GM18861 (cell line): ENCODE measurements around the gene FANCC.

Experiments
- ATAC-seq: cut with Tn5 transposase; IDR thresholded peaks from one replicate; pipeline ENCODE4 v1.9.1; 2021; ENCODE audit not compliant: unreplicated experiment

The FANCC gene

DNA sequence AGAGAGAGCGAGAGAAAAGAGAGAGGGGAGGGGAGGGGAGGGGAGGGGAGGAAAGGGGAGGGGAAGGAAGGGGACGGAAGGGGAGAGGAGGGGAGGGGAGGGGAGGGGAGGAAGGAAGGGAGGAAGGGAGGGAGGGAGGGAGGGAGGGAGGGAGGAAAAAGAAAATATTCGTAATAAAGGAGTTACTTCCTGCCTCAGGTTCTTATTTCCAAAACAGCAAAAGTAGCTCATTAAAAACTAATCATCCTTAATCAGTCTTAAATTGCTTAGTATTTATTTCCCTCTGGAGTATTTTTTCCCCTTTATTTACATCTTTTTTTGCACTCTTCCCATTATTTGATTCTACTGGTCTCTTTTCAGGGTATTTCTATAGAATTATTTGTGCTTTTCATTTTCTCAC lies 162.3 kb downstream of the FANCC start:
- ATAC-seq: no peak

- no peak for ATAC-seq
Measured at GRCh38 chr9:95150903-95151302, 166.6 kb downstream of the FANCC start.

DNA sequence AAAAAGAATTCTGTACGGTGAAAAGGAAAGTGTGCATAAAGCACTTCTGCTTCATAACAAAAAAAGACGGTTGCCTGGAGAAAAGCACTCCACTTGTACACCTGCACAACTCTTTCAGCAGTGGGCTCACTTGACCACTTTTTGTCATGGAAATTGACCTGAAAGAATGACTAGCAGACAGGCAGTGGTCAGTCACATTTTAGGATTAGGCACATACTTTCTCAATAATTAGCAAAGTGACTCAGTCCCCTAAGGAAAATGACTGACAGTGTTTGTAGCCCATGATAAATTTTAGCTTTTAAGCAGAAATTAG lies 169.3 kb downstream of the FANCC start:
- no peak for ATAC-seq

GRCh38 chr9:95147452-95148207 lies 169.9 kb downstream of the FANCC start:
- ATAC-seq: no peak

DNA sequence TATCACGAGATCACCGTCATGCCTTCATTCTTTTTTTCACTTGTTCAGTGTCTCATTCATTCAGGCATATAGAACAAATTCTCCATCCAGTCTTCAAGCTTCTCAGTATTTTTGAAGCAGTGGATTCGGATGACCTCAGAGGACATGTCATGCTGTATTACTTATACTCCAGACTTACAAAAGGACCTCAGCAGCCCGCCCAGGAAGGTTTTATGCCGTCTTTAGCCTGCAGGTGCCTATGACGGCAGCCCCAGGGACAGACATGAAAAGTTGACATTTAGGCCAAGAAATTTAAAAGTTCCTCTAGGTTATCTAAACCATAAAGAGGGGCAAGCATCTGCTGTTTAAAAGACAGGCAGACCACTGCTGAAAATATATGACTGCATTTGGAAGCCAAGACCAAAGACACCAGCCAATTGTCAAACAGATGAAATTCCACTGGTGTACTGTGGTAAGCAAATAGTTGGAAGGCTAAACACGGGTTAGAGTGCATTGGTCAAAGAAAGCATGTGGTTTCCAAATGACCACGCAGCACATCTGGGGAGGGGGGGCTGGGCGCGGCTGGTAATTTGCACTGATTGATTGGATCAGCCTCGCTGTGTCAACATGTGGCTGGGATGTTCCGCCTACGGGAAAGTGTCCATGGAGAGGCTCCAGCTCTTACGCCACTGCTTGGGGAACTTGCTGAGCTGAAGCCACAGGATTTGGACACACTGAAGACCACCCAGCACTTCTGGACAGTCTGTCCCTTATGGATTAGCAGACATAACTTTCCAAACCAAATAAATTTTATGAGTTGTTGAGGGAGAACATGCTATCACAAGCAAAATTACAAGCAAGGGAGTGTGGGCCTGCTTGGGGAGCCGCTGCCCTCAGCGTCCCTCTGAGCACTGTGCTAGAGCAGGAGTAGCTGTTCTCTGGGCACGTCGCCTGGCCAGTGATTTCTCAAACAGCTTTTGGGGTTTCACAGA lies 173.6 kb downstream of the FANCC start:
- no peak for ATAC-seq

GRCh38 chr9:95142728-95143127 lies 174.8 kb downstream of the FANCC start:
- ATAC-seq: no peak

- ATAC-seq: no peak
Measured at GRCh38 chr9:95142315-95142714, 175.2 kb downstream of the FANCC start.

DNA sequence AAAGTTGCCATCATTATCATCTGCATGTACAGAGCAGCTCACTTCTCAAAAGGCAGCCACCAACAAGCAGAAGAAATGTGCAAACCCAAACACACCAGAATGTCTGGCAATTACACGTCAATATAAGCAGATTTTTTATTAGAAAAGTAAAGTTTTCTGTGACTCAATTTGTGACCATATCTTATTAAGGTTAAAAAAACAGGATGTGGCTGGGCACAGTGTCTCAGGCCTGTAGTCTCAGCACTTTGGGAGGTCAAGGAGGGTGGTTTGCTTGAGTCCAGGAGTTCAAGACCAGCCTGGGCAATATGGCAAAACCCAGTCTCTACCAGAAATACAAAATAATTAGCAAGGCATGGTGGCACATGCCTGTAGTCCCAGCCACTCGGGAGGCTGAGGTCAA lies 176.7 kb downstream of the FANCC start:
- ATAC-seq: no peak

DNA sequence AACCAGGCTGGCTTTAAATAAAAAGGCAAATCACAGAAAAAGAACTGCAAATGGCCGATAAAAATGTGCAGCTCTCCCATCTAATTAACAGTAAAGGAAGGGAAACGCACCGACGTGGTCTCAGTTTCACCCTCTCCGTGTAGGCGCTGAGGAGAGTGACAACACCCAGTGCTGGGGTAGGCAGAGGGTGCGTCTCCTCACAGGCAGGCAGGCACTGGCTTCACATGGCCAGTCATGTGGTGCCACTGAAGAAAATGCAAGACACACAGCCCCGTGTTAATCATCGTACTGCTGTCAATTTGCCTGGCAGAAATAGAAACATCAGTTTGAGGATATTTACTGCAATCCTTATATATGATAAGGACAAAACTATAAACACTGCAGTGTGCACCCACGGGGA lies 178.4 kb downstream of the FANCC start:
- ATAC-seq: no peak

GRCh38 chr9:95138474-95138873 lies 179.0 kb downstream of the FANCC start:
- ATAC-seq: no peak

GRCh38 chr9:95137587-95138145 lies 179.8 kb downstream of the FANCC start:
- ATAC-seq: no peak

GRCh38 chr9:95135756-95136155 lies 181.8 kb downstream of the FANCC start:
- no peak for ATAC-seq

GRCh38 chr9:95134457-95134881 lies 183.0 kb downstream of the FANCC start:
- ATAC-seq: no peak

DNA sequence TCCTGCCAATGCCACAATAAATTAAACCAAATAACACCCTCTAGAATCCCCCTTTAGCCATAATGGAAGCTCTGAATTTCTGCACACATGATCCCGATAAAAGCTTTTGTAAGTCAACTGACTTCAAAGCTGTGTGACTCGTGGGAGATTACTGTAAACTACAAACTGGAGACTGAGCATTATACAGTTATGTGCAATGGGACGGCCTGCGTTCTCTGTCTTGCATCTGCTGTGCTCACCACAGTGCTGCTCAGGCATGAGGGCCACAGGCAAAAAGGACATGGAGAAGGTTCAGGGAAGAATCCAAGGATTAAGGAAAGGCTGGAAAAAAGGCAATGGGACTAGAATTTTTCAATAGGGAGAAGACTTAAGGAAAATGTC lies 184.2 kb downstream of the FANCC start:
- ATAC-seq: no peak

GRCh38 chr9:95132366-95133324 lies 184.9 kb downstream of the FANCC start:
- ATAC-seq: no peak

GRCh38 chr9:95131023-95131943 lies 186.2 kb downstream of the FANCC start:
- ATAC-seq: no peak

GRCh38 chr9:95130484-95130883 lies 187.0 kb downstream of the FANCC start:
- no peak for ATAC-seq

DNA sequence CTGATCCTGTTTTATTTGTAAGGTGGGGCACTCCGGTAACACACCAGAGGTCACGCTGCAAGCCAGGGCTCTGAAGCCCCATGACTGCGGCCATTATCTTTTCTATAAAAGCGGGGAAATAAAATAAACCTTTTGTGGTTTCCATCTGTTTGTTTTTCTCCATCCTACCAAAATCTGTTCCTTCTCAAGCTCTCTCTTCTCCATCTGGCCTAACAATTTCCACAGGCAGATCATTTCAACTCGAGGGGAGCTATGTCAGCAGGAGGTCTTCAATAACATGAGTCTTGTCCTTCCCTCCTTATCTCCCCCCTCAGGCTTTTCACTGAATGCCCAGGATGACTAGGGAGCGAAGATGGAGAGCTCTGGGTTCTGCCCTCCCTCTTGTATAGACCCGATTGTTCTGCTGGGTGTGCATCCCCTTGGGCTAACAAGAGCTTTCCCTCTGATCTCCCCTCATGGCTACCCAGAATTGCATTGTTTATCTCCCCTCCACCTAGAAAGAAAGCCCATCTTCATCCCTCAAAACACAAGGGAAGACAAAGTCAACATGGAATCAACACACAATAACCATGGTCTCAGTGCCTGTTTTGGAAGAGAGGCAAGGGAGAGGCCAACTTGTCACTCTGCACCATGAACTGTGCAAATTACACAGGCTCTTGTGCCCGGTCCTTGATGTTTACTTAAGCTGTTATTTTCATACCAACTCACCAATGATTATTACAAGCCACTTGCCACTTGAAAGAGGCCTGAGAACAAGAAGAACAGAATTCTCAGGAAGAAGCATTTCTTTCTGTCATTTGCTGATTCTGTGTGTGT lies 187.8 kb downstream of the FANCC start:
- no peak for ATAC-seq

- ATAC-seq: no peak
Measured at GRCh38 chr9:95128177-95128524, 189.4 kb downstream of the FANCC start.
